Fibroblast of pulmonary artery (primary cell): Measurements from ENCODE around the gene TMEFF1.

Experiments used
- DNase-seq: peaks from one replicate; pipeline ENCODE4 v3.0.0-alpha.2; 2010; ENCODE audit warnings: low read depth
- H3K4me3 ChIP-seq: replicated peaks from 2 replicates; pipeline ENCODE4 v1.5.1; 2011; ENCODE audit warnings: low read depth, mild to moderate bottlenecking, control low read depth, low read length, moderate library complexity
- TF ChIP-seq, protein P1 (sequence below): IDR thresholded peaks from 2 replicates; pipeline ENCODE4 v1.5.1; 2011; ENCODE audit warnings: mild to moderate bottlenecking, control low read depth, low read length, inconsistent platforms; ENCODE audit errors: missing control alignments

TMEFF1 gene

DNA sequence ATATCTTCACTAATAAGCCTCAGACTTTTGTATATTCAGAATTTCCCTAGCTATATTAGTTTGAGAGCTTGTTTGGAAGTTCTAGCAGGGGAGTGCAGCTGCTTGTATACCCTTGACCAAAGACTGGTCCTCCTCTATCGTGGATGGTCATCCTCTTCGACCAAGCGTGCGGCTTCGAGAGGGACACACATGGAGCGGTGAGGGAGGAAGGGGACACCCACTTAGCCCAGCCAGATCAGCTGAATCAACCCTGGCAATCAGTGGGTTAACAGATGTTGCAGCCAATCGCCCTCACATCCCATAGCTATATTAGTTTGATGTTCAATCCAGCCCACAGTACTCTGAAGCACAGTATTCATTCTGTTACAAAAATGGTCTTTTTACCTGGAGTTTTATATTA lies 108.1 kb downstream of the TMEFF1 start:
- H3K4me3 ChIP-seq: no peak overlapping the region
- no peak for DNase-seq
- TF ChIP-seq, protein P1, sequence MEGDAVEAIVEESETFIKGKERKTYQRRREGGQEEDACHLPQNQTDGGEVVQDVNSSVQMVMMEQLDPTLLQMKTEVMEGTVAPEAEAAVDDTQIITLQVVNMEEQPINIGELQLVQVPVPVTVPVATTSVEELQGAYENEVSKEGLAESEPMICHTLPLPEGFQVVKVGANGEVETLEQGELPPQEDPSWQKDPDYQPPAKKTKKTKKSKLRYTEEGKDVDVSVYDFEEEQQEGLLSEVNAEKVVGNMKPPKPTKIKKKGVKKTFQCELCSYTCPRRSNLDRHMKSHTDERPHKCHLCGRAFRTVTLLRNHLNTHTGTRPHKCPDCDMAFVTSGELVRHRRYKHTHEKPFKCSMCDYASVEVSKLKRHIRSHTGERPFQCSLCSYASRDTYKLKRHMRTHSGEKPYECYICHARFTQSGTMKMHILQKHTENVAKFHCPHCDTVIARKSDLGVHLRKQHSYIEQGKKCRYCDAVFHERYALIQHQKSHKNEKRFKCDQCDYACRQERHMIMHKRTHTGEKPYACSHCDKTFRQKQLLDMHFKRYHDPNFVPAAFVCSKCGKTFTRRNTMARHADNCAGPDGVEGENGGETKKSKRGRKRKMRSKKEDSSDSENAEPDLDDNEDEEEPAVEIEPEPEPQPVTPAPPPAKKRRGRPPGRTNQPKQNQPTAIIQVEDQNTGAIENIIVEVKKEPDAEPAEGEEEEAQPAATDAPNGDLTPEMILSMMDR: no peak

DNA sequence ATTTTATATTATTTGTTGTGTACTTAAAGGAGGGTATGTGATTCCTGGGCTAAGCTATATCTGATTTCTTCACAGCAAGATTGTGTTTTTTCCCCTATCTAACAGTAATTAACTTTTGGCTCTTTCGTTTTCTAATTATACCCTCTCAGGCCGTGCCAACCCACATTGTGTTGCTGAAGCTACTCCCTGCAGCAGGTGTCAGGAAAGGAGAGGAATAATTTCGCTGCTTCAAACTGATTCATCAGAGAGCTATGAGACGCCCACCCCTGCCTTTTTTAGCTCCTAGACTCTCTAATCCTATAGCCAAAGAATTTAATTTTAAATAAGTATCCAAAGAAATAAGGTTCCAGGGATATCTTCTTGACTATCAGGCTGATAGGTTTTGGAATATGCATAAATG lies 108.7 kb downstream of the TMEFF1 start:
- H3K4me3 ChIP-seq: no peak overlapping the region
- TF ChIP-seq, protein P1: no peak
- no peak for DNase-seq

DNA sequence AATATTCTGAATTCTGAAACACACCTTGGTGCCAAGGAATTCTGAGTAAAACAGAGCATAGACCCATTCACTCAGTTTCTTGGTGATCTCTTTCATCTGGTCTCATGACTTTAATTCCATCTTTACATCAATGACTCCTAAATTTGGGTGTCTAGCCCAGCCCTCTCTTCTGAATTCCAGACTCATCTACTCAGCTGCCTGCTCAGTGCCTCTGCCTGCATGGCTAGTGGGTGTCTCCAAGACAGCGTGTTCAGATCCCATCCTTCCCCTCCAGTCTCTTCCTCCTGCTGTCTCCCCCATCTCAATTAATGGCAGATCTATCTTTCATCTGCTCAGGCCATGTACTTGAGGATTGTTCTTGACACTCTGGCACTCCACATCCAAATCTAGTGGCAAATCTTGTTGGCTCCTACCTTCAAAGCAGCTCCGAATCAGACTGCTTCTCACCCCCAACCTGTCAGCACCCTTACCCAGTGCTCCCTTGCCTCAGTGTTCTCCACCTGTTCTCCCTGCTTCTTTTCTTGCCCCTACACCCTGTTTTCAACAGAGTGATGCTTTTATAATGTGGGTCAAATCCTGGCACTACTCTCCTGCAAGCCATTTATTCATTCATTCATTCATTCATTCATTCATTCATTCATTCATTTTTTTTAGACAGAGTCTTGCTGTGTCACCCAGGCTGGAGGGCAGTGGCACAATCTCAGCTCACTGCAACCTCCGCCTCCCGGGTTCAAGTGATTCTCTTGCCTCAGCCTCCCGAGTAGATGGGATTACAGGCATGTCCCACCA lies 110.3 kb downstream of the TMEFF1 start:
- TF ChIP-seq, protein P1: no peak
- H3K4me3 ChIP-seq: no peak overlapping the region
- DNase-seq: no peak

- DNase-seq: no peak
- TF ChIP-seq, protein P1: no peak
- no peak overlapping the region for H3K4me3 ChIP-seq
Measured at GRCh38 chr9:100584951-100585350, 112.0 kb downstream of the TMEFF1 start.

DNA sequence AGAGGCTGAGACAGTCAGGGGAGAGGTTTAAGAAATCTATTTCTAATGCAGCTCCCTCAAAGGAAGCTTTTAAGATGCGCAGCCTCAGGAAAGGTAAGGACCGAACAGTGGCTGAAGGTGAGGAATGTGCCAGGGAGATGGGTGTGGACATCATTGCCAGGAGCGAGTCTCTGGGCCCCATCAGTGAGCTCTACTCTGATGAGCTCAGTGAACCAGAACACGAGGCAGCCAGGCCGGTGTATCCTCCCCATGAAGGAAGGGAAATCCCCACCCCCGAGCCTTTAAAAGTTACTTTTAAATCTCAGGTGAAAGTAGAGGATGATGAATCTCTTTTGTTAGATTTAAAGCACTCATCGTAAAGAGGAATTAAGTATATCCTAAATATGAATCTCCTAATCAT lies 113.1 kb downstream of the TMEFF1 start:
- TF ChIP-seq, protein P1: no peak
- no peak overlapping the region for H3K4me3 ChIP-seq
- no peak for DNase-seq

DNA sequence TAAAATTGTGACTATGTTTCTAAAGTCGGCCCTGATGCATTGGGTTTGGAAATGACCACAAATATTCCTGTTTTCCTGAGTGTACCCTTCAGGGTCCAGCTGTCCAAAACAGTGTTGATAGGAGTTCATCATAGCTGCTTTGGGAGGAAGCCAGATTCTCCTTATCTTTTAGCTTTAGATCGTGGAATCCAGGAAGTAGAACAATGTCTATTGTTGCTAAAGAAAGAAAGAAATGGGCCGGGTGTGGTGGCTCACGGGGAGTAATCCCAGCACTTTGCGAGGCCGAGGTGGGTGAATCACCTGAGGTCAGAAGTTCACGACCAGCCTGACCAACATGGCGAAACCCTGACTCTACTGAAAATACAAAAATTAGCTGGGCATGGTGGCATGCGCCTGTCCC lies 114.4 kb downstream of the TMEFF1 start:
- DNase-seq: peak; percentile 74
- TF ChIP-seq, protein P1: no peak
- H3K4me3 ChIP-seq: no peak overlapping the region

DNA sequence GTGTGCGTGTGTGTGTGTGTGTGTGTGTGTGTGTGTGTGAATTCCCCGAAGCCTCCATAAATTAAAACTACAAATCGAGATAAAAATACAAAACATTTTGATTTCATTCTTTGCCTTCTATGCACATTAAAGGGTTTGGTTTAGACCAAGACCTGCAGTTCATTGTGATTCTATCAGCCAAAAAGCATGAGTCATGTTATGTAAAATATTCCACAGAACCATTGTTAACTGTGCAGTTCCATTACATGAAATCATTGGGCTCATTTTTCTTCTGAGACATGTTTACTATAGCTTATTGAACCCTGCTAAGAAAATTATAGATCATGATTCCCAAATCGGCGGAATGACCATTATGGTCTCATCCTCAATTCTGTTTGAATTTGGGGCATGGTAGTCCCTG lies 116.6 kb downstream of the TMEFF1 start:
- TF ChIP-seq, protein P1: no peak
- H3K4me3 ChIP-seq: no peak overlapping the region
- DNase-seq: peak; percentile 65
